CD4-positive, alpha-beta T cell (primary cell): ENCODE results near the gene KLC1. TPM values are rescaled to one million over a fixed set of nuclear protein-coding genes. Genes with fewer than 3 reads are reported as not detected.

Experiments
- ATAC-seq: fragments of 200-7000 bp; cut with Tn5 transposase; one replicate; pipeline ENCODE4 v1.10.0; 2022; ENCODE audit warnings: mild to moderate bottlenecking; ENCODE audit not compliant: poor library complexity
- CTCF ChIA-PET: fragments of 350-600 bp; sonication (Branson Sonifier 250); formaldehyde crosslinking; loops from one replicate; lab custom pipeline; 2021; ENCODE audit warnings: antibody characterized with exemption, inconsistent platforms; lab: Charles Lee
- POLR2A ChIA-PET: fragments of 350-600 bp; sonication (Branson Sonifier 250); formaldehyde crosslinking; loops from one replicate; lab custom pipeline; 2021; ENCODE audit warnings: antibody characterized with exemption, inconsistent platforms; lab: Charles Lee
- DNase-seq, 14 experiments: peaks; one replicate each; pipeline ENCODE4 v3.0.0-alpha.2; 2013 to 2020; ENCODE audit warnings: mixed read lengths in 2 of 14
- H3K27ac ChIP-seq, 2 donors: one replicate each; pipeline versions ENCODE4 v1.5.1 to v1.7.0; 2013; ENCODE audit warnings: low read length in 2 of 2, low read depth in 1 of 2, mild to moderate bottlenecking in 1 of 2
- H3K27me3 ChIP-seq, 2 experiments: 1 replicate in 1 of 2; 2 replicates in 1 of 2; pipeline versions ENCODE4 v1.6.1 to v1.7.0; 2013; ENCODE audit warnings: low read length in 2 of 2, control low read depth in 1 of 2, mild to moderate bottlenecking in 1 of 2, moderate library complexity in 1 of 2; ENCODE audit not compliant: insufficient read depth in 2 of 2, control insufficient read depth in 1 of 2
- H3K36me3 ChIP-seq: one replicate; pipeline ENCODE4 v1.6.1; 2013; ENCODE audit warnings: low read length, control low read depth; ENCODE audit not compliant: insufficient read depth
- H3K4me1 ChIP-seq: one replicate; pipeline ENCODE4 v1.6.1; 2013; ENCODE audit warnings: low read length, control low read depth; ENCODE audit not compliant: insufficient read depth
- H3K4me3 ChIP-seq: one replicate; pipeline ENCODE4 v1.5.1; 2013; ENCODE audit warnings: mild to moderate bottlenecking, low read length, moderate library complexity
- H3K9me3 ChIP-seq, 2 experiments: 1 replicate in 1 of 2; 2 replicates in 1 of 2; pipeline versions ENCODE4 v1.6.1 to v1.7.0; 2013; ENCODE audit warnings: low read length in 2 of 2, mild to moderate bottlenecking in 2 of 2, control low read depth in 1 of 2, moderate library complexity in 1 of 2; ENCODE audit not compliant: control insufficient read depth in 1 of 2, insufficient read depth in 1 of 2
- H3K27ac Mint-ChIP-seq: one replicate; pipeline ENCODE4 v1.8.0; 2020; ENCODE audit warnings: mixed read lengths
- H3K27me3 Mint-ChIP-seq: one replicate; pipeline ENCODE4 v1.8.0; 2021; ENCODE audit warnings: mixed read lengths
- H3K36me3 Mint-ChIP-seq: one replicate; pipeline ENCODE4 v1.8.0; 2021; ENCODE audit warnings: low read depth, mixed read lengths
- H3K4me1 Mint-ChIP-seq: one replicate; pipeline ENCODE4 v1.8.0; 2021; ENCODE audit warnings: low read depth, mixed read lengths
- H3K4me3 Mint-ChIP-seq: one replicate; pipeline ENCODE4 v1.8.0; 2020; ENCODE audit warnings: mild to moderate bottlenecking, mixed read lengths
- H3K9me3 Mint-ChIP-seq: one replicate; pipeline ENCODE4 v1.8.0; 2020; ENCODE audit warnings: mixed read lengths
- CTCF ChIP-seq: fragments of 200-600 bp; IDR thresholded peaks from one replicate; pipeline ENCODE4 v1.8.0; 2022; ENCODE audit warnings: antibody characterized with exemption, mild to moderate bottlenecking
- intact Hi-C, 2 experiments: fragments of 100-400 bp; cut with DNase I in 1 of 2; cut with micrococcal nuclease in 1 of 2; formaldehyde crosslinking; loops; one replicate each; pipeline versions ENCODE4 v1.15.1 to v1.9.0; 2023 to 2025; cut with DNase I, micrococcal nuclease
- total RNA-seq, 174 experiments: library from RNA in 2 of 174; stranded (reverse) in 2 of 174; gene quantifications; one replicate each; pipeline ENCODE4 v1.2.3 and lab custom pipeline; 2021 to 2026

The KLC1 gene
- total RNA-seq, 2 experiments from 2014 or later = 111 to 119 TPM

GRCh38 chr14:103696070-103696402 is 67.0 kb downstream of the KLC1 start:
- Mint-ChIP-seq H3K4me1 (peaks cover 4% of the 10 kb centered on the region), H3K27ac (peak overlapping the region; percentile 54), H3K36me3 (peaks cover 55% of the 10 kb centered on the region), H3K9me3 (no peaks in the 10 kb centered on the region), H3K27me3 (no peaks in the 10 kb centered on the region), H3K4me3 (no peak overlapping the region)
- intact Hi-C loops = no loop called here
- Histone ChIP-seq H3K27me3 (no peaks in the 10 kb centered on the region), H3K36me3 (peaks cover 78% of the 10 kb centered on the region), H3K27ac (no peak overlapping the region), H3K4me1 (peaks cover 7% of the 10 kb centered on the region), H3K4me3 (no peak overlapping the region), H3K9me3 (no peaks in the 10 kb centered on the region)
- ChIA-PET CTCF (no interaction called here), POLR2A (no interaction called here)
- DNase-seq (no peak), ATAC-seq (no peak)
- TF ChIP-seq CTCF = no peak

GRCh38 chr14:103696466-103697071 is 67.6 kb downstream of the KLC1 start:
- H3K9me3 Mint-ChIP-seq = no peaks in the 10 kb centered on the region
- H3K27me3 Mint-ChIP-seq = no peaks in the 10 kb centered on the region
- no peaks in the 10 kb centered on the region for H3K9me3 ChIP-seq
- H3K36me3 ChIP-seq = peaks cover 79% of the 10 kb centered on the region
- peaks cover 4% of the 10 kb centered on the region for H3K4me1 Mint-ChIP-seq
- H3K27ac Mint-ChIP-seq = peak overlapping the region; percentile 54
- H3K36me3 Mint-ChIP-seq = peaks cover 59% of the 10 kb centered on the region
- intact Hi-C loops = no loop called here
- no peak for DNase-seq
- H3K4me1 ChIP-seq = peaks cover 7% of the 10 kb centered on the region
- no peak overlapping the region for H3K4me3 Mint-ChIP-seq
- no peak for ATAC-seq
- ChIA-PET CTCF (no interaction called here), POLR2A (no interaction called here)
- peak overlapping the region in 1 of 2 donors; percentile 29 for H3K27ac ChIP-seq
- H3K27me3 ChIP-seq = no peaks in the 10 kb centered on the region
- TF ChIP-seq CTCF = no peak
- no peak overlapping the region for H3K4me3 ChIP-seq

DNA sequence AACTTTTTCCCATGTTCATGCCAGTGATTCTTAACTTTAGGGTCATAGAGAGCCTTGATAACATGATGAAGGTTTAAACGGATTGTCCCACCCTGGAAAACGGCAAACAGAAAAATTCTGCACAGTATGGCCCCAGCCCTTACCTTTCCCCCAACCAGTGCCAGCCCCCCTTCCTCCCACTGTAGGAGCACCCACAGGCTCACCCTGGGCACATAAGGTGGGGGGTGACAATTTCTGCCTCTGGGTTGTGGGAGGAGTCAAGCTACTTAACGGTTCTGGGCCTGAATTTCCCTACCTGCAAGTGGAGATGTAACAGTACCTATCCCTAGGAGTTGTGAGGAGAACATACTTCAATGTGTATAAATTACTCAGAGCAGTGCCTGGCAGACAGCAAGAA is 68.2 kb downstream of the KLC1 start:
- no peaks in the 10 kb centered on the region for H3K9me3 Mint-ChIP-seq
- CTCF ChIA-PET = no interaction called here
- H3K27ac ChIP-seq = no peak overlapping the region
- TF ChIP-seq CTCF = no peak
- DNase-seq (no peak), ATAC-seq (no peak)
- H3K4me1 Mint-ChIP-seq = peaks cover 4% of the 10 kb centered on the region
- POLR2A ChIA-PET = no interaction called here
- H3K36me3 Mint-ChIP-seq = peaks cover 64% of the 10 kb centered on the region
- no peak overlapping the region for H3K4me3 ChIP-seq
- H3K9me3 ChIP-seq = no peaks in the 10 kb centered on the region
- H3K36me3 ChIP-seq = peaks cover 78% of the 10 kb centered on the region
- no peaks in the 10 kb centered on the region for H3K27me3 ChIP-seq
- H3K4me3 Mint-ChIP-seq = no peak overlapping the region
- H3K27me3 Mint-ChIP-seq = no peaks in the 10 kb centered on the region
- no peak overlapping the region for H3K27ac Mint-ChIP-seq
- peaks cover 7% of the 10 kb centered on the region for H3K4me1 ChIP-seq
- intact Hi-C loops = no loop called here
